GM19463 (cell line): ENCODE data around the gene MSMP.

Experiments used
- ATAC-seq: cut with Tn5 transposase; IDR thresholded peaks from one replicate; pipeline ENCODE4 v1.9.1; 2021; ENCODE audit warnings: mild to moderate bottlenecking, moderate library complexity; ENCODE audit not compliant: unreplicated experiment

The MSMP gene

DNA sequence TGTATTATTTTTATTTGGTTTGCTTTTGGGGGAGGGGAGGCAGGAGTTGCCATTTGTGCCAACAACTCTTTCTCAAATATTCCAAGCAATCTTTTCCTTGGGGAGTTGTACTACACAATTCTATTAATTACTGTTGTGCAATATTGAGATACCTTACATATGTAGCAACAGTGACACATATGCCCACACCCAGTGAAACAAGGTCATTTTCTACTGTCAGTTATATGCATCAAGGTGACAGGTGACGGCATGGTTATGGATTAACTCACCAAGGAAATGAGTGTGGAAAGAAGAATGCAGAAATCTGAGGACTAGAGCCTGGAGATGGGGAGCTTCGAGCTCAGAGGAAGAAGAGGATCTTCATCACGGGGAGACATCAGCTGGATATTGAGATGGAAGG, 17.9 kb upstream of the MSMP start:
- no peak for ATAC-seq

DNA sequence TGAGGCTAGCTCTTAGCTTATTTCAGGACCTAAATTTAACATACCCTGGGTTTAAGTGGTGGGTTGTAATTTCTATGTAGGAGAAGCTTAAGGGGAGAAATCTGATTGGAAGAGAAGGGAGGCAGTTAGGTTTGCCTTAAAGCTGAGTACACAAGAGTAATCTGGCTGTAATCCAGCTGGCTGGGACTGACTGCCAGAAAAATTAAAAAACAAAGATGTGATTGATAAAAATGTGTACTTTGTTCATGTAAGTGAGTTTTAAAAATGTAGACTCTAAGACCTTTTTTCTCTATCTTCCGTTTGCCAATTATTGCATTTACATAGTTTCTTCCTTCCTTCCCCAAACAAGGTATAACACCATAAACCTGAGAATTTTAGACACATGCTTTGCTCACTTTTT, 17.5 kb upstream of the MSMP start:
- ATAC-seq: no peak

DNA sequence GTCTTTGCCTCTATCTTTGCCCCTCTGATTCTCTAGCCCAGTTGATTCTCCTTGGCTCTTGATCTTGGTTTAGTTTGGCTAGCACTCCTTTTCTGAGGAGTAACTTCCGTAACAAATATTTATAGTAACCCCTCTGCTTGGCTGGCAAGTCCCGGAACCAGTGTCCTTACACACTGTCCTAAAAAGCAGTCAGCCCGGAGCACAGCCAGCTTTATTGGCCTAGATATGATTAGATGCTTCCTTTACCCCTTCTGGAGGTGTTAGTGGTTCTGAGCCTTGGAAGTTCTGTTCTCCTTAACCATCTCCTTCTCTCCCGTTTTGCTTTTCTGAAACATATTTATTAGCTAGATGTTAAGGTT, 17.0 kb upstream of the MSMP start:
- no peak for ATAC-seq

DNA sequence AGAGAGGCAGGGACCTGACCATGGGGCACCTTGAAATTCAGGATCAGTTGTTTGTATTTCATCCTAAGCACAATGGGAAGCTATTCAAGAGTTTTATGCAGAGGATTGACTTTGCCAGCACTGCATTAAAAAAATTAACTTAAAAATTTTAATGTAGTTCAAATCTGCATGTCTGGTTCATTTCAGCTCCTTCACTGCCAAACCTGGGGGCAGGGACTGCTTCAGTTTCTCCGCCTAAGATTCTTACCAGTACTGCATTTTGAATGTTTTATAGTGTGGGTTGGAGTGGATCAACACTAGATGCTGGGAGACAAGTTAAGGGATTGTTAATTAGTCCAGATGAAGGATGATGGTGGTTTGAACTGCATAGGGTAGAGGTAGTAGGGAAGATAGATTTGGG, 15.7 kb upstream of the MSMP start:
- ATAC-seq: no peak

DNA sequence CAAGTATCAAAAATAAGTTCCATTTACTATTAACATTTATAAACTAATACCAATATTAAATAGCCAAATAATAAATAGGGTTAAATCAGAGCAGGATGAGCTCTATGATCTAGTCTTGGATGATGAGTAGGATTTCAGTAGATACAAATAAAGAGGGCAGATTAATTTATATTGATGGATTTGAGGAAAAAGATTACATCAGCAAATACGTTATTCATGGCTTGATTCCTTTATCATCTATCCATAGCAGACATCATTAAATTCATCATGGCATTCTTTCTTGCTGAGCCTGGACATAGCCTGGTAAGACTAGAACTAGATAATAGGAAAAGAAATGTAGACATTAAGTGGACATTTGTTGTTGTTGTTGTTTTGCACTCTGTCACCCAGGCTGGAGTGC, 13.4 kb upstream of the MSMP start:
- ATAC-seq: no peak

DNA sequence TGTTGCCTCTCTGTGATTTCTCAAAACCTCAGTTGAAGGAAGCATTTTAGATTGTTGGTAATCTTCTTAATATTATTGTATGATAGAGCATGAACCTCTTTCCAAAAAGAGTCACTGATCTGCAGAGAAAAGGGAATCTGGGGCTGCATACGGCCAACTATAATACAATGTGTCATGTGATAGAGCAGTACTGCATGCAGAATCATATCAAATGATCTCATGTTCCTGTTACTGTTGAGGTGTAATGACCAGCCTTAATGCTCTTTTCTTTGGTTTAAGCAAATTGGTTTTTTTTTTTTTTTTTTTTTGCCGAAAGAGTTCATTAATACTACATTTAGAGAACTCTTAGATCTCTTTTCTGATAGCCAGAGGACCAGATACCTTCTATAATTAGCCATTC, 12.9 kb upstream of the MSMP start:
- no peak for ATAC-seq

DNA sequence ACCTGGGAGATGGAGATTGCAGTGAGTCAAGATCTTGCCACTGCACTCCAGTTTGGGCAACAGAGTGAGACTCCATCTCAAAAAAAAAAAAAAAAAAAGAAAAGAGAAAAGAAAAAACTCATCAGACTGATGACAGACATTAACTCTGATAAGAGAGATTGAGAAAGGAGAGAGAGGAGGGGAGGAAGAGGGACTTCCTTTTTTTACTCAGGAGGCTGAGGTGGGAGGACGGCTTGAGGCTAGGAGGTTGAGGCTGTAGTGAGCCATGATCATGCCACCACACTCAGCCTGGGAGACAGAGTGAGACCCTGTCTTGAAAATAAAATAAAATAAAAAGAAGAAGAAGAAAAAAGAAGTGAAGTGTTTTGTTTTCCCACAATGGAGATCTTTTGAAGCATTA, 9.7 kb upstream of the MSMP start:
- no peak for ATAC-seq

DNA sequence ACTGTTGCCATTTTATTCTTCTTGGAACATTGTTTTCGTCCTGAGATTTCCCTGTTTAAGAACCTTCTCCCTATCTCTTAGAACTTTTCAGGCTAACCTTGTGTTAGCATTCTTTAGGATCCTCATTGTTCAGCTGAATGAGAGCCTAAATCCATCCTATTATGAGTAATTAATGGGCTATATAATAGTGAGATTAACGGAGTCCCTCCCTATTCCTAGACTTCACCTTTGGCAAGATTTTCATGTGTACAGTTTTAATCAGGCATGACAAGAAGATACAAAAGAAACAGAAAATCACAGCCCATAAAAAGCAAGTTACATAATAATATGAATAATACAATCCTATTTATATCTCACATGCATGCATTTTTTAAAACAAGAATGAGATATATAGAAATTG, 9.1 kb upstream of the MSMP start:
- no peak for ATAC-seq

DNA sequence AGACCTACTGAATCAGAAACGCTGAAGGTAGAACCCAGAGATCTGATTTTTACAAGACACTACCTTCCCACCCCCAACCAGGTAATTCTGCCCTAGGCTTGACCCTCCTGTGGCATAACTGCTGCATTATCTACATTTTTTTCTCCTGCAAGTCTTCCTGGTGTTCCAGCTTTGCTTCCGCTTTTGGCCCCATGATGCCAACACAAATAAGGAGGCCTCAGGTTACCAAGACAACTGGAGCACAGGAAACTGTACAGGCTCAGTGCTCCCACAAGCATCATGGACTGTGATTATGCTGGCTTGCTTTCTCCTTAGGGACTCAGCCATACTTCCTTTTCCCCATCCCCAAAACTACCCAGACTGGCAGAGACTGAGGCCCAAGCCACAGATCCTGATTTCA, 6.6 kb upstream of the MSMP start:
- no peak for ATAC-seq

DNA sequence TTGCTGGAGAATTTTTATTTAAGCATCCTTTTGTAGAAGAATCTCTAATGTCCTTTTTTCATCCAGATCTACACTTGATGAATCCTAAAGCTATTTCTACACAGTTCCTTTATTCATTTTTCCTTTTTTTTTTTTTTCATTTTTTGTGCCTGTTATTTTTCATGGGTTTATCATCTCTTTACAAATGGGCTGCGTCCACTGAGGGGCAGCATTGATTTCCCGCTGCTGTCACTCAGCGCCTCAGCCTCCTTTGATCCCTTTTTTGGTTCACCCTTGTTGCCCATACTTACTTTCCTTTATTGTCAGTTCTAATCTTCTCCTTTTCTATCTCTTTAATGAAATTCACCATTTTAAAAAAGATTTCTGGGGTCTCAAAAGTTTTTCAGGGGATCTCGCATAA, 5.7 kb upstream of the MSMP start:
- no peak for ATAC-seq

DNA sequence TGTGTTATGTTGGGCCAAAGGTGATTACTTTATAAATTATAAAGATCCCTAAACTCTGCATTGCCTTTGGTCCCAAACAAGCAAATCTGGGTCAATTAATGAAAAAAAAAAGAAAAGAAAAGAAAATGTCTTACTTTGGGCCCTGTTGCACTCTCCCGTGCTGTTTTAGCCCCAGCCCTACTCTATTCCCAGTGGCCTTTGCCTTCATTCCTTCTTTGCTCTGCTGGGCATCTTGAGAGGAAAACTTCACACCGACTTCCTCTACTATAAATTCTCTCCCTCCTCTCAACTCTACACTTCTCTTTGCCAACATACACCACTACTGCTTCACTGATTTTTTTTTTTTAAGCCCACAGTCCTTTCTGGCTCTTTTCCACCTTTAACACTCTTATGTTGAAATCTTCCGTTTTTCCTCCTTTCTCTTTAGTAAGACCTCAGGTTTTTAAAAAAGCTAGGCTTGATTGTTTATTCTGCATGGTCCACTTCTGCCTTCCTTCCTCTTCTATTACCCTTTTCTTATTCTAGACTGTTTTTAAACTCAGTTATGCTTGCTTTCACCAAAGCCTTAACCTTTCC, 4.5 kb upstream of the MSMP start:
- no peak for ATAC-seq

DNA sequence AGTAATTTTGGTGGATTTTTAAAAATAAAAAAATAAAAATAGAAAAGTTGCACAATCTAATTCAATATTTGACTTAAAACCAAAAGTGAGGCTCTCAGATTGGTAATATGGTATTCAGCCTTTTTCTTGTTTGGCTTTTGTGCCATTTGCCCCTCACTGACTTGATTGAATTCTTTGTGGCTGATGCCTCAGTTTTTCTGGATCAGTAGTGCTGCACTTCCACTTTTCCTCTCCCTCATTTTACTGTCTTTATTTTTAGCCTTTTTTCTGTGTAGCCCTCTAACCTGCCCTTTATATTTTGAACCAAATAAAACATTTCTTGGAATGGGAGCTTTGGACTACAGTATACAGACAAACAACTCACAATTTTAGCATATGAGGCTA, 3.8 kb upstream of the MSMP start:
- ATAC-seq: no peak

DNA sequence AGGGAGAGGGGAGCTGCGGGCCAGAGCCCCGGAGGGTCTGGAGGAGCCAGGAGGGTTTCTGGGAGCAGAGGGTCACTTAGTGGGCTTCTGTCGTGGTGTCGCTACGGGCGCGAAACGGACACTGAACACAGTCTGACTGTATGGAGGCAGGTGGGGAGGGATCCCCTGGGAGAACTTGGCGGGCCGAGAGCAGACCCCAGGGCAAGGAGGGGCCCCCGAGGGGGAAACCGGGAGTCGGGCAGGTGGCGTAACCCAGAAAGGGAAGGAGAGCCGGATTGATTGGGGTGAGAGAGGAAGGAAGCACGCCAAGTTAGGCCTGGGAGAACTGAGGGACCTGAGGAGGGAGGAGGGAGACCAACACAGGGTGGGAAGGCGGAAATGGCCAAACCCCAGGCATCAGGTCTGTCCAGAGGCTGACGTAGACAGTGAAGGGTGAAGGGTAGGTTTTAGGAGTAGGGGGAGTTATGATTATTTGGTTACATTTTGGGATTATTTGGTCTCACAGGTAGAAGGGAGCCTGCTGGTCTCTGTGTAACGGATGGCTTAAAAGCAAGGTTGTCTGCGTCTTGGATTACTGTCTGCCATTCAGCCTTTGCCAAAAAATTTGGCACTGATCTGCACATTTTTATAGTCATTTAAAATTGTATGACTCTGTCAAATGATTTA, 3.3 kb upstream of the MSMP start:
- peak; percentile 43 for ATAC-seq

DNA sequence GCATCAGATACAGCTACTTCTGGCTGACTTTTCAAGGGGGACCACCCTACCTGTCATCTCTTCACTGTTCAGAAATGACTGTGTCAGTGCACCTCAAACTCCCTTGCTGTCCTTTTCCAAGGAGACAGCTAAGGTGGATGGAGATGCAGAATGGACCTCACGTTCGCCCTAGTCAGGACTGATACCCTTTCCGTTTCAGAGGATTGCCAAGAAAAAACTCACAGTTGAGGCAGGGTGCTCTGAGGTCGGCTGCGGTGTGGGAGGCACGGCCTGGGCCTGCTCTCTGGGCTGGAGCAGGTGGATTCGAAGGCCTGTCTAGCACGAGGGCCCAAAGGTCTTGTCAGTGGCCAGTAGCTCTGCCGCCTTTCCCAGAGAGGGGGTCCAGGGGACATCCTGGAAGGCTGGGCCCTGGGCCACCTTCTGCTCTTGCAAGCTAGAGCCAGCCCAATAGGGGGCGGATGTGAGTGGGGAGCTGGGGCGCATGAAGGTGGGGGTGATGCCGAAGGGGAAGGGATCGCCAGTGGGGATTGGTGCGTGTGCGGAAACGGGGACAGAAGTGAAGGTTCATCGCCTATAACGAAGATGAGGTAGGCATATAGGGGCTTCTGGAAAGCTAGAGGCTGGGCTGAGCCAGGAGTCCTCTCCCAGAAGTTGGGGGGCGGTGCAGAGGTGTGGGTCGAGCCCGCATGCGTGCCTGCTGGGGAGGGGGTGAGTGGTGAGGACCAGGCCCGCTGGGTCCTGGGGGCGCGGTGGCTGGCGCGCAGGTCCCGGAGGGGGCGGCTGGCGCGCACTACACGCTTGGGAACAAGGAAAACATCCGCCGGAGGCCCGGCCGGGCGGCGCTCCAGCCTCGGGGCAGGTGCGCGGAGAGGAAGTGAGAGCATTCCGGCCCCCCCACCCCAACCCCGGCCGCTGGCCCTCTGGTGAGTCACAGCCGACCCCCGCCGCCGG, 2.5 kb upstream of the MSMP start:
- ATAC-seq: peak; percentile 60

DNA sequence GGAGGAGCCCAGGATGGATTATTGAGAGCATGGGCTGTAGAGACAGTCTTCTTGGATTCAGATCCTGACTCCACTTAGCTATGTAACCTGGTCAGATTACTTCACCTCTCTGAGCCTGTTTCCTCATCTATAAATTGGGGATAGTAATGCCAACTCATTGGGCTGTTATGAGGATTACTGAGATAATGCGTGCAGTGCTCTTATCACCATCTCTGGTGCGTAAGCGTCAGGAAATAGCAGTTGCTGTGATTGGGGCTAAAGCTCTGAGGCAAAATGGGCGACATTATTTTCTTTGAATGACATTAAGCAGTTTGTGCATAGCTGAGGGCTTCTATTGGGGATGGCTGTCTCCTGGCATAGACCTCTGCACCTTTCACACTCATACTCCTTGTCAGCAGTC, 995 bp upstream of the MSMP start:
- no peak for ATAC-seq

DNA sequence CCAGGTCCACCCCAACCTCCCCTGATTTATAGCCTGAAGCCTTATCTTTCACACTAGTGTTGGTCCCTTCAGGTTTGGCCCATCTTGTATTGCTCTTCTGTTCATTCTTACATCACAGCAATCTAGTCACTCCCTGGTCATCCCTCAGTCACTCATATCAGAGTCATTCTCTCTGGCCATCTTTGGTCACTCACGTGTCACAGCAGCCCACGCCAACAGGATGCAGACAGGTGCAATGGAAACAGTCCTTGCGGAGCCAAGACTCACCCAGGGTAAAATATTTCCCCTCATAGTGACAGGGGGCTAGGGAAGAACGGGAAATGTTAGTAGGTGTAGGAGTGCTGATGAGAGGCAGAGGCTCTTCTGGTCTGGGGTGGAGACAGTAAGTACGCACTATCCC, 610 bp downstream of the MSMP start:
- ATAC-seq: no peak

DNA sequence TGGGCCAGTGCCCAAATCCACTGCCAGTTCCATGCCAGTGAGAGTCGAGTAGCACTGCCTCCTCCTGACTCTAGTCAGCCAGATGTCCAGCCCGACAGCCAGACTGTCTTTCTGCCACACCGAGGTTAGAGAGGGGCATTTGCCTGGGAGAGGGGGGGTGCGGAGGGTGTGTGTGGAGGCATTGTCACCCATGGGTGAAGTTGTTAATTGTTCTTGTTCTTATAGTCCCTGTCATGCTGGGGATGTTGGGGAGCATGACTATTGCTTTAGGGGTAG, 3.9 kb downstream of the MSMP start:
- no peak for ATAC-seq

DNA sequence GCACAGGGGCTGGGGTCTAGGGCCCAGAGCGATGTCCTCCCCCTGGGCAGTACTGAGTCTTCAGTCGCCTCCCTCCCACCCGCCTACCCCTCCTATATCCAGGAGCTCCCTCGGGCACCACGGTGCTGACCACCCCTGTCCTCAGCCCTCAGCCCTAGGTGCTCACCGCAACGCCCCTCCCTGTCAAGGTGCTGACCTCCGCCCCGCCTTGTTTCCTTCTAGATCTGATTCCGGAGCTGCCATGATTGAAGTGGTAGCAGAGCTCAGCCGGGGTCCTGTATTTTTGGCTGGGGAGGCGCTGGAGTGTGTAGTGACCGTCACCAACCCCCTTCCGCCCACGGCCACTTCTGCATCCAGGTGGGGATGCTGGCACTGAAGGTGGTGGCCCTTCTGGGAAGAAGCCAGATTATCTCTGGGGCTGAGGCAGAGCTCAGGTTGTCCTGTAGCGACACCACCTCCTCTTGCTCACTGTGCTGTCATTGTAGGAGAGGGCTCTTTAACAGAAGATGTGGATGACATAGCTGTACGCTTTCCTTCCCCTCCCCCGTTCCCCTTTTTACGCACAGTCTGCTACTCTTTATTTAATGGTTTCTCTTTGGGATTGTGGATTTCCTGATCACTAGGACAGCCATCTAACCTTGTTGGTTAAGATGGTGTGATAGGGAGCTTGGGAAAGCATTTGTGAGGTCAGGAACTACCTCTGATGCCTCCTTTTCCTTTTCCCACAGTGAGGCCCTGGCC, 4.4 kb downstream of the MSMP start:
- ATAC-seq: peak; percentile 15

DNA sequence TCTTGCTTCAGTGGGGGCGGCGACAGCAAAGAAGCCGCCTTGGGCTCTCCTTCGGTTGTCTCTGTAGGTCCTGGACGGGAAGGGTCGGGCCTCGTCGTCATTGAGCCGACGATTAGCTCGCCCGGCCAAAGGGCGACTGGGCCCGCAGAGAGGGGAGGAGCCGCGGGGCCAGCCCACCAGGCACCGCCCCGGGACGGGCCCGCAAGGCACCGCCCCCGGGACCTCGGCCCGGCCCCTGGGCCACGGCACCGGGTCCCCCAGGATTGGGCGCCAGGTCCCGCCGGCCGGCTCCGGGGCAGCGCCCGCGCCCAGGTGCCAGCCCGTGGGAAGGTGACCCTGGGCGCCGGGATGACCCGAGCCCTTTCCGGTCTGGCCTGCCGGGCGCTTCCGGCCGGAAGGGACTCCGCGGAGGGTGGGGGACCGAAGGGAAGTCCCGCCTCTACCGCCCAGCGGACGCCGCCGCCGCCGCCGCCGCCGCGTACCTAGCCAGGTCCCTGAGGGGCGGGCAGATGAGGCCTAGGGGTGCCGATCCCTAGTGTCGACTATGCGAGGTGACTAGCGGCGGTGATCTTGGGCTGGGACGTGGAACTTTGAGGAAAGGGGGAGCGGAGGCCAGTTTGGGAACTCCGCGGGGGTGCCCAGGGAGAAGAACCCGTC, 5.1 kb downstream of the MSMP start, which contains the start of the genes GBA2 and RGP1:
GBA2 (minus strand) TSS at position 371 of the 657 bp plus-strand sequence. CDS start 524 bp downstream, outside the sequence.
RGP1 (plus strand) TSS at position 430 of the 657 bp plus-strand sequence. CDS start 469 bp downstream, outside the sequence.
- ATAC-seq: peak; percentile 85

DNA sequence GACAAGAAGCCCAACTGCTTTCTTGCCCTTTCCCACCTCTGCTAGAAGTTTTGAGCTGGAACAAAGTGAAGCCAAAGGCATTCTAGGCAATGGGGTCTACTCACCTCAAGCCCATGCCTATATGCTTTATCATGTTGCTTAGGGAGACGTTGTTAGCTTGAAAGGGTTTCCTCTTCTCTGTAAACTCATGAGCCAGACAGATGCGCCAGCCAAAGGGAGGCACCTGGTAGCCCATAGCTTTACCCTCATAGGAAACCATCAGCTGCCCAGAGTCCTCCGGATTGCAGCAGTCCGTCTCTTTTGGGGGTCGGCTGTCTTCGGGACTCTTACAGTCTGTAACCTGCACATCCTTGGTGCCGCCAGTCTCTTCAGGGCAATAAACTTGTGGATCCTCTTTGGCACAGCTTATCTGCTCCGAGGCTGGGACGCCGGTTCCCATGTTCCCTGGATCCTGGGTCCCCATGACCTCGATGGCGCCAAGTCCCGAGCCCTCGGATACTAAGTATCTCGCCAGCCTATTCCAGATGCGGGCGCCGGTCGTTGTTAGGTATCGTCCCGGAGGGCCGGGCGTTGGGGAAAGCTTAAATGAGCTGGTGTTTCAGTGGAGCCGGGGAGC, 5.7 kb downstream of the MSMP start:
- ATAC-seq: no peak

DNA sequence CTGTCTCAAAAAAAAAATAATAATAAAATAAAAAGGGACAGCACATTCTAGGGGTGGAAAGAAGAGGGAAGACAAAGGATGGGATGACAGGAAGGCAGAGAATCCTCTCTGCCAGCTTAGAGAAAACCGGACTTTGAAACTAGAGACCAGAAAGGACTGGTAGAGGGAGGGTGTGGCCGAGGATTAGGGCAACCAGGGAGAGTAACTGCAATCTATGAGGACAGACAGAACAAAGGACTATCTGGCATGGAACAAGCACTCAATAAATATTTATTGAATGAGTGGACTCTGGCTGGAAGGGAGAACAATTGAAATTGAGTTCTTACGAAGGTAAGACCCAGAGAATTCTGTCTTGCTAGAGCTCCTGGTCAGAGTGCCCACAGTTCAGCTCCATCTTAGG, 7.5 kb downstream of the MSMP start:
- ATAC-seq: no peak
